K562 (cell line): ENCODE results near the gene RASAL1. TPM values are rescaled to one million over a fixed set of nuclear protein-coding genes. Genes with fewer than 3 reads are reported as not detected.

Experiments used
- CBX5 ChIP-seq: IDR thresholded peaks from 2 replicates; pipeline ENCODE4 v1.6.1; 2014; ENCODE audit warnings: low read depth, borderline replicate concordance
- CHD7 ChIP-seq: fragments of 200-600 bp; sonication (generic); IDR thresholded peaks from one replicate; pipeline ENCODE4 v1.6.1; 2012; ENCODE audit warnings: mild to moderate bottlenecking, low read depth, low read length, inconsistent platforms
- MXI1 ChIP-seq: IDR thresholded peaks from 2 replicates; pipeline ENCODE4 v1.6.1; 2011; ENCODE audit warnings: low read depth, mild to moderate bottlenecking, improper control_type of control experiment, low read length
- NCOA4 ChIP-seq: fragments of 450-650 bp; IDR thresholded peaks from 2 replicates; pipeline ENCODE4 v1.6.1; 2018; ENCODE audit warnings: mild to moderate bottlenecking; ENCODE audit not compliant: partially characterized antibody
- NFRKB ChIP-seq: fragments of 450-650 bp; IDR thresholded peaks from 2 replicates; pipeline ENCODE4 v1.6.1; 2016; ENCODE audit warnings: low read depth
- PREB ChIP-seq: sonication (generic); formaldehyde crosslinking; IDR thresholded peaks from 2 replicates; pipeline ENCODE4 v1.8.1; 2023; ENCODE audit warnings: mild to moderate bottlenecking, missing genetic modification reagents
- SIN3A ChIP-seq, 2 experiments: fragments of 150-350 bp in 1 of 2; IDR thresholded peaks; 2 replicates each; pipeline ENCODE4 v1.6.1; 2011 to 2016; ENCODE audit warnings: borderline replicate concordance in 2 of 2, low read depth in 2 of 2, low read length in 2 of 2, mild to moderate bottlenecking in 2 of 2, moderate library complexity in 2 of 2; ENCODE audit not compliant: control insufficient read depth in 1 of 2
- TBP ChIP-seq: optimal IDR thresholded peaks from 2 replicates; pipeline ENCODE3; 2011; ENCODE audit warnings: low read depth, low read length, improper control_type of control experiment
- ZNF384 ChIP-seq: IDR thresholded peaks from 2 replicates; pipeline ENCODE4 v1.6.1; 2012; ENCODE audit warnings: low read depth, low read length, improper control_type of control experiment
- polyA plus RNA-seq, 8 experiments: library from polyadenylated mRNA; depleted of rRNA in 4 of 8; stranded (reverse) in 5 of 8; unstranded in 3 of 8; fragments of >200 nt; fragmentation: Nextera tagmentation in 2 of 8; fragmentation: Illumina TruSeq in 1 of 8; extraction: Ambion mirVana in 2 of 8; extraction: Trizol in 1 of 8; gene quantifications; 2 replicates each; pipeline versions ENCODE4 v1.2.1 to v1.2.3, GENCODE V29; 2011 to 2014; ENCODE audit warnings: inconsistent platforms in 1 of 8, missing spikeins in 1 of 8
- total RNA-seq, 7 experiments: library from RNA; depleted of rRNA in 6 of 7; stranded (reverse); fragments of >200 nt in 6 of 7; fragmentation: Illumina TruSeq in 2 of 7; extraction: Trizol in 2 of 7; gene quantifications; 2 replicates each; pipeline versions ENCODE4 v1.2.1 to v1.2.3, GENCODE V29; 2011 to 2021; ENCODE audit warnings: low replicate concordance in 1 of 7
- TF ChIP-seq, protein P1 (sequence below): fragments of 450-650 bp; IDR thresholded peaks from 2 replicates; pipeline ENCODE4 v1.6.1; 2018; ENCODE audit not compliant: partially characterized antibody

RASAL1 gene
- total and polyA plus RNA-seq, 9 of the 15 experiments (the other 6 are each of a cell fraction or from before 2014, with no cell fraction given): 0.06 to 0.16 (median 0.14) TPM; not detected in 6

DNA sequence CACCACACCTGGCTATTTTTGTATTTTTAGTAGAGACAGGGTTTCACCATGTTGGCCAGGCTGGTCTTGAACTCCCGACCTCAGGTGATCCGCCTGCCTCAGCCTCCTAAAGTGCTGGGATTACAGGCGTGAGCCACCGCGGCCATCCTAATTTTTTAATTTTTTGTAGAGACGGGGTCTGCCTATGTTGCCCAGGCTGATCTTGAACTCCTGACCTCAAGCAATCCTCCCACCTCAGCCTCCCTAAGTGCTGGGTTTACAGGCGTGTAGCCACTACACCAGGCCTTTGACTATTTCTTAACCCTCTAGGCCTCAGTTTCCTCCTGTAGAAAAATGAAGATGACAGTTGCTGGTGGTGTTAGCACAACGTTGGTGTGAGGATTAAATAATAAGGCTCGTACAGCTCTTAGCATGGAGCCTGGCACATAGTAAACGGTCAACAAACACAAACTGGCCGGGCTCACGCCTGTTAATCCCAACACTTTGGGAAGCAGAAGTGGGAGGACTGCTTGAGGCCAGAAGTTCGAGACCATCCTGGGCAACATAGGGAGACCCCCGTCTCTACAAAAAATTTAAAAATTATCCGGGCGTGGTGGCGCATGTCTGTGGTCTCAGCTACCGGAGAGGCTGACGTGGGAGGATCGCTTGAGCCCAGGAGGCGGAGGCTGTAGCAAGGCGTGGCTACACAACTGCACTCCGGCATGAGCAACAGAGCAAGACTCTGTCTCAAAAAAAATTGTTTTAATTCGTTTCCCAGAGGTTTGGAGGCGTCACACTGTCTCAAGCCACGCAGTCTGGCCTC, 48.7 kb upstream of the RASAL1 start (continued):
- TF ChIP-seq, protein P1, sequence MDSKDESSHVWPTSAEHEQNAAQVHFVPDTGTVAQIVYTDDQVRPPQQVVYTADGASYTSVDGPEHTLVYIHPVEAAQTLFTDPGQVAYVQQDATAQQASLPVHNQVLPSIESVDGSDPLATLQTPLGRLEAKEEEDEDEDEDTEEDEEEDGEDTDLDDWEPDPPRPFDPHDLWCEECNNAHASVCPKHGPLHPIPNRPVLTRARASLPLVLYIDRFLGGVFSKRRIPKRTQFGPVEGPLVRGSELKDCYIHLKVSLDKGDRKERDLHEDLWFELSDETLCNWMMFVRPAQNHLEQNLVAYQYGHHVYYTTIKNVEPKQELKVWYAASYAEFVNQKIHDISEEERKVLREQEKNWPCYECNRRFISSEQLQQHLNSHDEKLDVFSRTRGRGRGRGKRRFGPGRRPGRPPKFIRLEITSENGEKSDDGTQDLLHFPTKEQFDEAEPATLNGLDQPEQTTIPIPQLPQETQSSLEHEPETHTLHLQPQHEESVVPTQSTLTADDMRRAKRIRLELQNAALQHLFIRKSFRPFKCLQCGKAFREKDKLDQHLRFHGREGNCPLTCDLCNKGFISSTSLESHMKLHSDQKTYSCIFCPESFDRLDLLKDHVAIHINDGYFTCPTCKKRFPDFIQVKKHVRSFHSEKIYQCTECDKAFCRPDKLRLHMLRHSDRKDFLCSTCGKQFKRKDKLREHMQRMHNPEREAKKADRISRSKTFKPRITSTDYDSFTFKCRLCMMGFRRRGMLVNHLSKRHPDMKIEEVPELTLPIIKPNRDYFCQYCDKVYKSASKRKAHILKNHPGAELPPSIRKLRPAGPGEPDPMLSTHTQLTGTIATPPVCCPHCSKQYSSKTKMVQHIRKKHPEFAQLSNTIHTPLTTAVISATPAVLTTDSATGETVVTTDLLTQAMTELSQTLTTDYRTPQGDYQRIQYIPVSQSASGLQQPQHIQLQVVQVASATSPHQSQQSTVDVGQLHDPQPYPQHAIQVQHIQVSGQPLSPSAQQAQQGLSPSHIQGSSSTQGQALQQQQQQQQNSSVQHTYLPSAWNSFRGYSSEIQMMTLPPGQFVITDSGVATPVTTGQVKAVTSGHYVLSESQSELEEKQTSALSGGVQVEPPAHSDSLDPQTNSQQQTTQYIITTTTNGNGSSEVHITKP: peak; percentile 36
- TF ChIP-seq PREB (CRISPR knock-in tag) (no peak), ZNF384 (0 out of 2 replicates have a peak, but pooled peaks have one; percentile 6), SIN3A (IDR thresholded peaks at IDR 0.05; ENCODE audit: borderline replicate concordance in 2 of 2, control insufficient read depth in 1 of 2, low read depth in 2 of 2, low read length in 2 of 2) (peak in 1 of 2 experiments; percentile 69; a peak in 1 of 4 replicates), CBX5 (no peak), TBP (no peak), NFRKB (no peak), CHD7 (no peak), NCOA4 (no peak), MXI1 (peak; percentile 14; the same call in 1 of the 2 replicates)
